ENCODE data around the gene PDE8B. TPM values are rescaled to one million over a fixed set of nuclear protein-coding genes. Genes with fewer than 3 reads are reported as not detected.

Gene PDE8B
- total and polyA plus RNA-seq, 2 experiments from 2014 or later: 0.45 to 0.91 TPM

DNA sequence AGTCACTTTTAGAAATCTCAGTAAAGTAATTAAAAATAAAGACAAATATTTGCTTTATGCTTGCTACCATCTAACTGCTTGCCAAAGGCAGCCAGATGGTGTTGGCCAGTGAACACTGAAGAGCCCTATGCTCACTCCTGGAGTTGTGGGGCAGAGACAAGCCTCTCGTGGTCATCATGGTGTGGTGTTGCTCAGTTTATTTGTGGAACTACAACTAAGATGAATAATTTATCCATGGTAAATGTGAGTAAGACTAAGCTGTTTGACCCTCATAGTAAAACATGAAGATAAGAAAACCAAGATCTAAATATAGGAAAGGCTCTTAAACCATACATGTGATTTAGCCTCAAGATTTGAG, 100.7 kb downstream of the PDE8B start:
- Histone ChIP-seq H2AFZ (no peak overlapping the region), H4K20me1 (replicated peaks; ENCODE audit: insufficient read depth) (no peaks in the 10 kb centered on the region), H3F3A (replicated peaks; ENCODE audit: low read depth) (no peaks in the 10 kb centered on the region), H3K4me2 (no peak overlapping the region), H3K79me2 (replicated peaks; ENCODE audit: insufficient read depth) (no peaks in the 10 kb centered on the region), H3K4me3 (no peak overlapping the region), H3K36me3 (ENCODE audit: insufficient read depth) (no peaks in the 10 kb centered on the region), H3K27me3 (ENCODE audit: insufficient read depth) (no peaks in the 10 kb centered on the region), H3K4me1 (ENCODE audit: insufficient read depth) (no peaks in the 10 kb centered on the region), H3K9me2 (ENCODE audit: insufficient read depth) (no peaks in the 10 kb centered on the region), H3K27ac (ENCODE audit: low read depth) (no peak overlapping the region)
- H3K4me1 Mint-ChIP-seq: peaks cover 11% of the 10 kb centered on the region
- H3K36me3 Mint-ChIP-seq (ENCODE audit: low read depth): no peaks in the 10 kb centered on the region
- peaks cover 3% of the 10 kb centered on the region for H3K27me3 Mint-ChIP-seq (ENCODE audit: insufficient read depth, low read depth, poor library complexity)
- DNase-seq (ENCODE audit: low spot score) (no peak), ATAC-seq (no peak)
- no peak overlapping the region for H3K4me3 Mint-ChIP-seq
- TF ChIP-seq ZNF462 (CRISPR knock-in tag; IDR thresholded peaks at IDR 0.05) (no peak), STAT1 (IDR thresholded peaks at IDR 0.05; ENCODE audit: unreplicated experiment) (no peak), POLR2AphosphoS5 (IDR thresholded peaks at IDR 0.05; ENCODE audit: low read depth) (no peak)
- H3K27ac Mint-ChIP-seq: no peak overlapping the region
- H3K9me3 Mint-ChIP-seq: no peaks in the 10 kb centered on the region

GRCh38 chr5:77312413-77312812, 101.9 kb downstream of the PDE8B start:
- Histone ChIP-seq H3K9me2 (ENCODE audit: insufficient read depth) (no peaks in the 10 kb centered on the region), H4K20me1 (replicated peaks; ENCODE audit: insufficient read depth) (no peaks in the 10 kb centered on the region), H3K4me2 (no peak overlapping the region), H3K27me3 (ENCODE audit: insufficient read depth) (no peaks in the 10 kb centered on the region), H3K79me2 (replicated peaks; ENCODE audit: insufficient read depth) (no peaks in the 10 kb centered on the region), H3F3A (replicated peaks; ENCODE audit: low read depth) (no peaks in the 10 kb centered on the region), H3K4me3 (no peak overlapping the region), H2AFZ (no peak overlapping the region), H3K27ac (ENCODE audit: low read depth) (no peak overlapping the region), H3K4me1 (ENCODE audit: insufficient read depth) (no peaks in the 10 kb centered on the region), H3K36me3 (ENCODE audit: insufficient read depth) (no peaks in the 10 kb centered on the region)
- Mint-ChIP-seq H3K4me1 (peaks cover 9% of the 10 kb centered on the region), H3K36me3 (ENCODE audit: low read depth) (no peaks in the 10 kb centered on the region), H3K27ac (no peak overlapping the region), H3K27me3 (ENCODE audit: insufficient read depth, low read depth, poor library complexity) (peaks cover 3% of the 10 kb centered on the region), H3K9me3 (no peaks in the 10 kb centered on the region), H3K4me3 (no peak overlapping the region)
- ATAC-seq (no peak), DNase-seq (ENCODE audit: low spot score) (no peak)
- TF ChIP-seq REST (IDR thresholded peaks at IDR 0.05; ENCODE audit: unreplicated experiment) (no peak), ZNF331 (CRISPR knock-in tag; IDR thresholded peaks at IDR 0.05; ENCODE audit: low read depth) (no peak), EZH2phosphoT487 (IDR thresholded peaks at IDR 0.05; ENCODE audit: unreplicated experiment) (no peak), POLR2AphosphoS5 (IDR thresholded peaks at IDR 0.05; ENCODE audit: low read depth) (no peak)

Data from GM23338 (cell line).